GM23248 (cell line): ENCODE results near the gene TMTC1. TPM values are rescaled to one million over a fixed set of nuclear protein-coding genes. Genes with fewer than 3 reads are reported as not detected.
A peak's percentile ranks its signal among the peaks of the same experiment; 100 is the strongest.

Source experiments
- DNase-seq: peaks from one replicate; pipeline ENCODE4 v3.0.0-alpha.2; 2015
- H2AFZ ChIP-seq: fragments of 200-600 bp; sonication (generic); 2 replicates; pipeline ENCODE4 v1.6.1; 2016; ENCODE audit warnings: antibody characterized with exemption
- H3F3A ChIP-seq: fragments of 200-600 bp; sonication (generic); 2 replicates; pipeline ENCODE4 v1.6.1; 2016; ENCODE audit warnings: mild to moderate bottlenecking, antibody characterized with exemption, mixed run types; ENCODE audit not compliant: insufficient read depth
- H3K27ac ChIP-seq: fragments of 200-600 bp; sonication (generic); 2 replicates; pipeline ENCODE4 v1.5.1; 2016; ENCODE audit warnings: mild to moderate bottlenecking
- H3K27me3 ChIP-seq: fragments of 200-600 bp; sonication (generic); replicated peaks from 2 replicates; pipeline ENCODE4 v1.6.1; 2016; ENCODE audit warnings: mild to moderate bottlenecking; ENCODE audit not compliant: insufficient read depth
- H3K36me3 ChIP-seq: fragments of 200-600 bp; sonication (generic); 2 replicates; pipeline ENCODE4 v1.6.1; 2016; ENCODE audit warnings: low read depth, mild to moderate bottlenecking
- H3K4me1 ChIP-seq: fragments of 200-600 bp; sonication (generic); 2 replicates; pipeline ENCODE4 v1.6.1; 2016; ENCODE audit warnings: mild to moderate bottlenecking; ENCODE audit not compliant: insufficient read depth
- H3K4me2 ChIP-seq: fragments of 200-600 bp; sonication (generic); one replicate; pipeline ENCODE4 v1.6.1; 2016; ENCODE audit warnings: mild to moderate bottlenecking; ENCODE audit not compliant: unreplicated experiment
- H3K4me3 ChIP-seq: fragments of 200-600 bp; sonication (generic); 2 replicates; pipeline ENCODE4 v1.5.1; 2016; ENCODE audit warnings: mild to moderate bottlenecking
- H3K79me2 ChIP-seq: fragments of 200-600 bp; sonication (generic); 2 replicates; pipeline ENCODE4 v1.6.1; 2016; ENCODE audit warnings: mild to moderate bottlenecking; ENCODE audit not compliant: insufficient read depth
- H3K9ac ChIP-seq: fragments of 200-600 bp; sonication (generic); 2 replicates; pipeline ENCODE4 v1.6.1; 2016; ENCODE audit warnings: mild to moderate bottlenecking
- H3K9me2 ChIP-seq: fragments of 200-600 bp; sonication (generic); 2 replicates; pipeline ENCODE4 v1.6.1; 2016; ENCODE audit warnings: mixed run types, mild to moderate bottlenecking, moderate library complexity; ENCODE audit not compliant: insufficient read depth
- H3K9me3 ChIP-seq: fragments of 200-600 bp; sonication (generic); one replicate; pipeline ENCODE4 v1.6.1; 2017; ENCODE audit warnings: low read depth
- H4K20me1 ChIP-seq: fragments of 200-600 bp; sonication (generic); 2 replicates; pipeline ENCODE4 v1.6.0; 2016; ENCODE audit not compliant: insufficient read depth
- EZH2 ChIP-seq: fragments of 200-600 bp; sonication (generic); IDR thresholded peaks from 2 replicates; pipeline ENCODE4 v1.6.1; 2018; ENCODE audit warnings: antibody characterized with exemption, mild to moderate bottlenecking; ENCODE audit not compliant: insufficient read depth, poor library complexity, severe bottlenecking
- EZH2phosphoT487 ChIP-seq: fragments of 200-600 bp; sonication (generic); IDR thresholded peaks from 2 replicates; pipeline ENCODE4 v1.6.1; 2018; ENCODE audit warnings: antibody characterized with exemption, moderate library complexity, mild to moderate bottlenecking, low read depth; ENCODE audit not compliant: insufficient read depth
- WGBS, 2 experiments: methylation state at CpG; one replicate each; pipeline ENCODE4 v1.1.6; 2015 to 2017; ENCODE audit warnings: low lambda C conversion rate in 2 of 2, low coverage in 1 of 2; ENCODE audit errors: missing lambda C conversion rate in 2 of 2; 5-methylcytosine and 5-hydroxymethylcytosine counted together
- in situ Hi-C: fragments of 300-500 bp; cut with MboI; formaldehyde crosslinking; loops from 2 replicates; pipeline ENCODE4 v1.15.0; 2020
- polyA plus RNA-seq: library from polyadenylated mRNA; unstranded; fragments of >200 nt; fragmentation: Nextera tagmentation; extraction: Ambion mirVana; gene quantifications from 2 replicates; pipeline ENCODE4 v1.2.1, GENCODE V29; 2016
- total RNA-seq: library from RNA; depleted of rRNA; stranded (reverse); fragments of >200 nt; shearing (Covaris generic); gene quantifications from 2 replicates; pipeline ENCODE4 v1.2.3, GENCODE V29; 2014

TMTC1 gene
- total and polyA plus RNA-seq, 2 experiments from 2014 or later = 6.8 to 25.3 TPM

DNA sequence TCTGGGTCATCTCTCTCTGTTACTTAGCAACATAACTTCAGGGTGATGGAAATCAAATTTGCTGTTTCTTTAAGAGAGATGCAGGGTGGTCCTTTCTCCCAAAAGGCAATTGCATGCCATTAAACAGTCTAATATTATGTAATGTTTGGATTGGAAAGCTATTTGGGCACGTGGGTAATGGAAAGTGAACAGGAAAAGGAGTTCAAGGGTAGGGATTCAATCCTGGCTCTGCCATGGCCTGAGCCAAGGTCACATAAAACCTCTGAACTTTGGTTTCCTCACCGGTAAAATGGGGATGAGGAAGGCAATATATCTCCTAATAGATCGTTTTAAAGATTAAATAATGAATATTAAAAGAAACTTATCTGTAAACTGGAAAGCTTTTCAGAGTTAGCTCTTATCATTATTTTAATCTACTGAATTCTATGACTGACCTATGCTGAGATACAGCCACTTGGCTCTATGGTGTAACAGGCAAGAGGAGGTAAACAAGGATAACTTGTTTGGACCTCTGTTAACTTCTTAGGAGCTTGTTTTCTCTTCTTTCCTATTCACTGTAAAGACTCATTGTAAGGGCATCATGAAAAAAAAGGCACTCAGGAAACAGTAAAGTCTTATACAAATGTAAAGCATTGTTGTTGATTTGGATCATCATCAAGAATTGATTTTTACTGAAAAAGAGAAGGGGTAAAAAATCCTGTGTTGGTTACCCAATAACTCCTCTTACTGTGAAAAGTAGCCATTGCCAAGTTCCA lies 230.6 kb downstream of the TMTC1 start:
- in situ Hi-C loops = no loop called here
- Histone ChIP-seq H4K20me1 (no peaks in the 10 kb centered on the region), H3K4me1 (no peaks in the 10 kb centered on the region), H3K79me2 (no peaks in the 10 kb centered on the region), H3K27me3 (no peaks in the 10 kb centered on the region), H3K36me3 (no peaks in the 10 kb centered on the region), H3K9ac (no peak overlapping the region), H3K9me2 (no peaks in the 10 kb centered on the region), H3K27ac (no peak overlapping the region), H3F3A (peaks cover 3% of the 10 kb centered on the region; the same call in 1 of the 2 replicates), H2AFZ (no peak overlapping the region), H3K4me3 (no peak overlapping the region), H3K4me2 (no peak overlapping the region), H3K9me3 (no peaks in the 10 kb centered on the region)
- no peak for DNase-seq
- 51 to 58% methylated on average over 3 of the region's 3 CpGs for WGBS, 2 experiments
- TF ChIP-seq EZH2 (no peak), EZH2phosphoT487 (no peak)

GRCh38 chr12:29552324-29552927 lies 231.3 kb downstream of the TMTC1 start:
- in situ Hi-C loops = no loop called here
- Histone ChIP-seq H3K9me2 (no peaks in the 10 kb centered on the region), H3K27me3 (no peaks in the 10 kb centered on the region), H3K27ac (no peak overlapping the region), H3K9me3 (no peaks in the 10 kb centered on the region), H2AFZ (no peak overlapping the region), H3K4me3 (no peak overlapping the region), H3K79me2 (no peaks in the 10 kb centered on the region), H3K36me3 (no peaks in the 10 kb centered on the region), H3K4me2 (no peak overlapping the region), H4K20me1 (no peaks in the 10 kb centered on the region), H3K9ac (no peak overlapping the region), H3K4me1 (peaks cover 5% of the 10 kb centered on the region), H3F3A (peaks cover 6% of the 10 kb centered on the region; the same call in 1 of the 2 replicates)
- DNase-seq = peak; percentile 59
- 36 to 48% methylated on average over 1 of the region's 1 CpG for WGBS, 2 experiments
- no peak for TF ChIP-seq EZH2phosphoT487

GRCh38 chr12:29551812-29552211 lies 231.9 kb downstream of the TMTC1 start:
- H3K9me3 ChIP-seq = no peaks in the 10 kb centered on the region
- no peak overlapping the region for H3K9ac ChIP-seq
- no peak for TF ChIP-seq EZH2phosphoT487

GRCh38 chr12:29547864-29548263 lies 235.9 kb downstream of the TMTC1 start:
- Histone ChIP-seq H3F3A (peaks cover 17% of the 10 kb centered on the region; the same call in 1 of the 2 replicates), H3K27me3 (no peaks in the 10 kb centered on the region), H4K20me1 (no peaks in the 10 kb centered on the region), H2AFZ (no peak overlapping the region), H3K9me2 (no peaks in the 10 kb centered on the region), H3K79me2 (no peaks in the 10 kb centered on the region), H3K9ac (no peak overlapping the region), H3K36me3 (no peaks in the 10 kb centered on the region), H3K27ac (no peak overlapping the region; the same call in 1 of the 2 replicates), H3K4me1 (peaks cover 28% of the 10 kb centered on the region), H3K4me3 (no peak overlapping the region), H3K9me3 (no peaks in the 10 kb centered on the region), H3K4me2 (no peak overlapping the region)
- DNase-seq = no peak
- in situ Hi-C loops = loop anchor here (25.0 kb wide), 1 partner anchor 1264 kb away; no protein-coding TSS in a partner anchor
- TF ChIP-seq EZH2 = no peak
- no peak for TF ChIP-seq EZH2phosphoT487
- 98 to 100% methylated on average over 2 of the region's 2 CpGs for WGBS, 2 experiments

More at GRCh38 chr12:29551812-29552211, 231.9 kb downstream of the TMTC1 start:
- H3K4me1 ChIP-seq = peaks cover 11% of the 10 kb centered on the region
- H2AFZ ChIP-seq = no peak overlapping the region
- in situ Hi-C loops = no loop called here
- no peak overlapping the region for H3K4me3 ChIP-seq
- no peaks in the 10 kb centered on the region for H3K36me3 ChIP-seq
- DNase-seq = no peak
- no peaks in the 10 kb centered on the region for H4K20me1 ChIP-seq
- no peaks in the 10 kb centered on the region for H3K9me2 ChIP-seq
- no peak overlapping the region for H3K4me2 ChIP-seq
- H3K27ac ChIP-seq = no peak overlapping the region
- H3K79me2 ChIP-seq = no peaks in the 10 kb centered on the region
- no peaks in the 10 kb centered on the region for H3K27me3 ChIP-seq
- peaks cover 12% of the 10 kb centered on the region; the same call in 1 of the 2 replicates for H3F3A ChIP-seq
- 50 to 56% methylated on average over 3 of the region's 3 CpGs for WGBS, 2 experiments
